Left colon (tissue), 2 donors: ENCODE data around the gene ANXA11. TPM values are rescaled to one million over a fixed set of nuclear protein-coding genes. Genes with fewer than 3 reads are reported as not detected.
"Not testable (repeated sequence)": the region's sequence is repeated elsewhere in the genome, so short reads cannot be mapped to it uniquely, and the experiment has no call there.

Experiments
- ATAC-seq: fragments of 200-7000 bp; cut with Tn5 transposase; one replicate; pipeline ENCODE4 v1.9.1; 2020; ENCODE audit warnings: mild to moderate bottlenecking, moderate library complexity
- DNase-seq, 2 donors: peaks; one replicate each; pipeline ENCODE4 v3.0.0-alpha.2; 2020
- intact Hi-C, 2 donors: fragments of 100-400 bp; cut with DNase I in 1 of 2; cut with micrococcal nuclease in 1 of 2; formaldehyde crosslinking; loops; one replicate each; pipeline versions ENCODE4 v1.11.2 to v1.14.0; 2022; cut with DNase I, micrococcal nuclease
- total RNA-seq, 2 donors: library from RNA; stranded (reverse); fragmentation: NEBNext Ultra II Directional; extraction: Animal tissue kit (Norgen Biotek cat#: 25700); gene quantifications; one replicate each; pipeline ENCODE4 v1.2.1, GENCODE V29; 2021
- donor health status: DM: no; HTN: no; CAD: no.
- donor health status: DM: yes; HTN: yes; CAD: no.

ANXA11 gene
- total RNA-seq, 2 donors from 2014 or later: 384 to 427 TPM

- intact Hi-C loops: loop anchor here in 1 of 2 donors (5.0 kb wide), 1 partner anchor 67 kb away; no protein-coding TSS in a partner anchor
- not testable (repeated sequence) for ATAC-seq, DNase-seq
These were observed 9.1 kb upstream of the ANXA11 start for GRCh38 chr10:80214368-80214982.

GRCh38 chr10:80212535-80213115 is 7.3 kb upstream of the ANXA11 start:
- ATAC-seq, DNase-seq: not testable (repeated sequence)
- intact Hi-C loops: loop anchor here in 1 of 2 donors (5.0 kb wide), 1 partner anchor 65 kb away; no protein-coding TSS in a partner anchor

DNA sequence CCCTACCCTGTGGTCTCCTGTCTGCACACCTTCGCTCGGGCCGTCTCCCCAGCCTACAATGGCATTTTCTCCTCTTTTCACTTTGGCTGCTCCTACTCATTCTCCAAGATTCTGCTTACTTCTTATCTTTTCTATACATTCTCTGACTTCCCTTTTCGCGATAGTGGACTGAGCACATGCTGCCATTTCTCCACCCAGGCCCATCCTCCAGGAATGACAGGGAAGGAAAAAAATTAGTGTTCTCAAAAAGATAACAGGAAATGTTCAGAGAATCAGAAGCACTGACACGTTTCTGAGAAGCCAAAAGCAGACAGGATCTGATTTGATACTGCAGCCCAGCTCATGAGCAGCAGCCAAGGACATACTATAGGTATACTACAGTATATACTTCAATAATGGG is 6.4 kb upstream of the ANXA11 start:
- ATAC-seq (no peak), DNase-seq (no peak)
- intact Hi-C loops: loop anchor here in 1 of 2 donors (5.0 kb wide), 1 partner anchor 64 kb away; no protein-coding TSS in a partner anchor

DNA sequence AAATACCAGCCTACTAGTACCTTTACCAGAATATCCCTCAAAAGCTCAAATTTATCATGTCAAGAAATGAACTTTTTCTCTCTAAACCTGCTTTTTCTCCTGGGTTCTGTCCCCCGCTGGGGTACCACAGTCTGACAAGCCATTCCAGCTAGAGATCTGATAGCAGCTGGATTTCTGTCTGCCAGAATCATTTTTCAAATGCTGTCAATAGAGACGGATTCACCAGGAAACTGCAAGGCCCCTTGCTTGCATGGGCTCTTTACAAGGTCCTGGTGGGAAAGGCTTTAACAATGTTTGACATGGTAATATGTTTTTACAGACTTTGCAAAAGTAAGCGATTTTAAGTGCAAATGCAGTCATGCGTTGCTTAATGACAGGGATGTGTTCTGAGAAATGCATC is 4.9 kb upstream of the ANXA11 start:
- intact Hi-C loops: loop anchor here in 1 of 2 donors (5.0 kb wide), 1 partner anchor 63 kb away; no protein-coding TSS in a partner anchor
- ATAC-seq (no peak), DNase-seq (no peak)

- DNase-seq: peak in 1 of 2 donors; percentile 50
- intact Hi-C loops: loop anchor here in 1 of 2 donors (10.0 kb wide), 1 partner anchor 53 kb away; no protein-coding TSS in a partner anchor
- ATAC-seq: peak; percentile 21
These were observed 2.5 kb upstream of the ANXA11 start for GRCh38 chr10:80207768-80208370.

- intact Hi-C loops: loop anchor here in 1 of 2 donors (10.0 kb wide), 1 partner anchor 51 kb away; no protein-coding TSS in a partner anchor
- ATAC-seq (no peak), DNase-seq (no peak)
These were observed 929 bp upstream of the ANXA11 start for GRCh38 chr10:80206277-80206655.

GRCh38 chr10:80204677-80205476 is 460 bp downstream of the ANXA11 start:
- ATAC-seq (peak; percentile 39), DNase-seq (peak in 1 of 2 donors; percentile 54)
- intact Hi-C loops: loop anchor here in 1 of 2 donors (10.0 kb wide), 1 partner anchor 50 kb away; no protein-coding TSS in a partner anchor

DNA sequence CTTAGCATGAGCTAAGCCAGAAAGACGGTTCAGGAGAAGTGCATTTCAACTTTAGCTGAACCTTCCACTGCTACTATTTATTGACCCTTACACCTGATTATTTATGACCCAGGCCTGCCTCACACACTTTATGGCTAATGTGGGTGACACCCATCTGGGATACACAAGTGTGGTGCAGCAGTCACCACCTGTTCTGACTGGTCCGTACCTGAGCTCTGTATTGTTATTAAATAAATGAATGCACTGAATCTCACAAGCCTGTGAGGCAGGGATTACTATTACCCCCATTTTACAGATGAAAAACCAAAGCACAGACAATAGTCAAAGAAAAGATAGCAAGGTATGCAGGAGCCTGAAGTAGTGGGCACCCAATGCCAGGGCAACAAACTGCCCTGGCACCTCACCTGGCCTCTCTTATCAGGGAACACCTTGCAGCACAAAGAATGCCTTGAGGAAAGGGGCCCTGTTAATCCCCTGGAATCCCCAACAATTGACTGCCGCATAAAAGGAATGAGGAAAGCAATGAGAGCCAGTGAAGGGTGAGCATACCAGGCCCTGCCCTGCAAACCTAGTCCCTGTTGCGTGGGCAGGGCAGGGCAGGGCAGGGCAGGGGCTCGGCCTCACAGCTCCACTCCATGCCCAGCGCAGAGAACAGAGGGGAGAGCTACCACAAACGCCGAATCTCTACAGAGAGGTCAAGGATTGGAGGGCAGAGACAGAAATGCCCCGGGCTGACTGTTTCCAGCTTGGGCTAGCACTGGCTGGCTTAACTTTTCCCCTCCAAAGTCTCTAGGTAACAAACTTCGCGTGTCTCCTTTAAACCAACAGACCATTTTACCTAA is 1.3 kb downstream of the ANXA11 start:
- ATAC-seq (peak; percentile 64), DNase-seq (peak; percentile 80 to 83)
- intact Hi-C loops: loop anchor here in 1 of 2 donors (10.0 kb wide), 1 partner anchor 49 kb away; no protein-coding TSS in a partner anchor

DNA sequence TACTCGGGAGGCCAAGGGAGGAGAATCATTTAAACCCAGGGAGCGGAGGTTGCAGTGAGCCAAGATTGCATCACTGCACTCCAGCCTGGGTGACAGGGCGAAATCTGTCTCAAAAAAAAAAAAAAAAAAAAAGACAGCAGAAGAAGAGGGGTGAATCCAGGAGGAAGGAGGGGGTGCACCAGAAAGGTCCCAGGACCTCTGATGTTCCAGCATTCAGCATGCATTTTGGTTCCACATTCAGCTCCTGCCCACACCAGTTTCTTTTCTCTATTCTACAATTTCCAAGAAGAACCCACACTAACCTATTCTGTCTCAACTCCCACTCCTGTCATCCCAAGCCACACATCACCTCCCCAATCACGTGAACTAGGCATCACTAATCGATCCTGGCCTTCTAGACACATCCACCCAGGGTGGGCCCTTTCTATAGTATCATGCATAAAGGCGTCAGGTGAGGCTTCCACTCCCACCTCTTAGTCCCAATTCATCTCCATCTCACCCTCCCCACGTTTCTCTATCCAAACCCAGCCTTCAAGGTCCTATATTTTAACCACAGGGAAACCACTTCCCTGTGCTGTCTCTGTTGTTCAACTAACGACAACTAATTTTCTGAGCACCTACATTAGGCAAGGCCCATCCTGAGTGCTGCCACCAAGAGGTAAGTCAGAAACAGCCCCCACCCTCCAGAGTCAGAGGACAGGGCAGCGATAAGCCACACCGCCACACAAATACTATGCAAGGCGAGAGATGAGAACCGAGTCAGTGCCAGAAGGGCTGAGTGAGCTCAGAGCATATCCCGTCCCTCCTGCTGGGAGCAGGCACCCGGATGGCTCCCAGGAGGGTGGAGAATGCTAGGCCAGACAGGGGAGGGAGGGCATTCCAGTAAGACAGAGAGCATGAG is 2.2 kb downstream of the ANXA11 start:
- DNase-seq (peak; percentile 67 to 78), ATAC-seq (peak; percentile 21)
- intact Hi-C loops: loop anchor here in 1 of 2 donors (10.0 kb wide), 1 partner anchor 48 kb away; no protein-coding TSS in a partner anchor

DNA sequence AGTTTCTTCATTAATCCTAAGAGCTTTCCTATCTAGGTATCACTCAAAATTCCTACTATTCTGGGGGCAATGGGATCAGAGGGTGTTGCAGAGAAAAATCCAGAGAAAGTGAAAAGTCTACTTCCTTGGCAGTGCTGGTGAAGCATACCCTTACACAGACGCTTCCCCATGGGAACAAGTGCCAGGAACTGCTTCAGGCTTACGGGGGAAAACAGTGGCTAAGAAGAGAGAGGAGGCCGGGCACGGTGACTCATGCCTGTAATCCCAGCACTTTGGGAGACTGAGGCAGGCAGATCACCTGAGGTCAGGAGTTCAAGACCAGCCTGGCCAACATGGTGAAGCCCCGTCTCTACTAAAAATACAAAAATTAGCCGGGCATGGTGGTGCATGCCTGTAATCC is 2.8 kb downstream of the ANXA11 start:
- intact Hi-C loops: loop anchor here in 1 of 2 donors (10.0 kb wide), 1 partner anchor 48 kb away; no protein-coding TSS in a partner anchor
- ATAC-seq, DNase-seq: not testable (repeated sequence)

GRCh38 chr10:80201608-80202141 is 3.7 kb downstream of the ANXA11 start:
- peak in 1 of 2 donors; percentile 43 for DNase-seq

GRCh38 chr10:80200687-80201086 is 4.7 kb downstream of the ANXA11 start:
- intact Hi-C loops: loop anchor here in 1 of 2 donors (10.0 kb wide), 1 partner anchor 46 kb away; no protein-coding TSS in a partner anchor
- ATAC-seq: no peak
- DNase-seq: no peak

More at GRCh38 chr10:80201608-80202141, 3.7 kb downstream of the ANXA11 start:
- intact Hi-C loops: loop anchor here in 1 of 2 donors (10.0 kb wide), 1 partner anchor 47 kb away; no protein-coding TSS in a partner anchor
- ATAC-seq: peak; percentile 7

DNA sequence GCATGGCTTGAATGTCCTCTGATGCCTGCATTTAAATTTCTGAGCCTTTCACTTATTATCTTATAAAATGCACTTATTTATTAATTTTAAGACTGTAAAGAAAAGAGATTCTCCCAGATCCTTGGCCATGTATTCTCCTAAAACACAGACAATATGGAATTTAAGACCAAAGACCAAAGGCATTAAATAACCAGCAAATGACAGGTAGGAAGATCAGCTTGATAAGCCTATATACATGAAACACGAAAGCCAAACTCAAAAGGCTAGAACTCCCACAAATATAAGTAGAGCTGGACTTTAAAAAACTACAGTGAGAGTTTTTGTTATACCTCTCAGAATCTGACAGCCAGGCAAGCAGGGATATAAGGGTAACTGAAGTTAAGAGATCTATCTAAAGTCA is 5.1 kb downstream of the ANXA11 start:
- DNase-seq (no peak), ATAC-seq (no peak)
- intact Hi-C loops: loop anchor here in 1 of 2 donors (10.0 kb wide), 1 partner anchor 45 kb away; no protein-coding TSS in a partner anchor

DNA sequence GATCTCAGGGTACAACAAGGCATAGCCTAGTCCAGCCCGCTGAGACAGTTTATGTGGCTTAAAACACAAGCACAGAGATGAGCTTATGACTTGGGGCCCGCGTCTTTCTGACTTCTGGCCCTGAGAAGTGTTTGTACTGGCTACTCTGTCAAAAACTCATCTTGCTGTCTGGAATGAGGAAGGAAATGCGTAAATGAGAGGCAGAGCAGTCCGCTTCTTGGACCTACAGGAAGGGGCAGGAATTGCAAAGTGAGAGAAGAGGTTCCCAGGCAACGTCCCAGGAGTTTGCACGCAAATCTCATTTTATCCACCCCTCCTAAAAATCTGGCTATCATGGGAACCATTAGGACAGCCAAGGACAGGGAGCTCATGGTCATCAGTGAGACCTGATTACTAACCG is 5.5 kb downstream of the ANXA11 start:
- ATAC-seq: no peak
- DNase-seq: no peak

GRCh38 chr10:80197972-80198916 is 7.1 kb downstream of the ANXA11 start:
- DNase-seq (no peak), ATAC-seq (no peak)
- intact Hi-C loops: no loop called here

More for the DNA sequence above, 5.5 kb downstream of the ANXA11 start:
- intact Hi-C loops: loop anchor here in 1 of 2 donors (10.0 kb wide), 1 partner anchor 45 kb away; no protein-coding TSS in a partner anchor
